Stimulated activated naive CD8-positive, alpha-beta T cell treated with anti-CD3 and anti-CD28 coated beads, Interleukin-15, Interleukin-2, amounts not matched to agents 100 ng/mL and 50 ng/mL, for 24 hours (primary cell): ENCODE data around the gene ZNF529.

Experiments used
- H3K27ac Mint-ChIP-seq: one replicate; pipeline ENCODE4 v1.8.0; 2021; ENCODE audit warnings: mild to moderate bottlenecking, mixed read lengths
- H3K27me3 Mint-ChIP-seq: one replicate; pipeline ENCODE4 v1.8.0; 2021; ENCODE audit warnings: mixed read lengths
- H3K36me3 Mint-ChIP-seq: one replicate; pipeline ENCODE4 v1.8.0; 2021; ENCODE audit warnings: low read depth, mixed read lengths
- H3K4me1 Mint-ChIP-seq: one replicate; pipeline ENCODE4 v1.8.0; 2021; ENCODE audit warnings: low read depth, mixed read lengths
- H3K4me3 Mint-ChIP-seq: one replicate; pipeline ENCODE4 v1.8.0; 2021; ENCODE audit warnings: mild to moderate bottlenecking, mixed read lengths
- H3K9me3 Mint-ChIP-seq: one replicate; pipeline ENCODE4 v1.8.0; 2021; ENCODE audit warnings: mixed read lengths

ZNF529 gene

GRCh38 chr19:36528194-36528920, 44.7 kb downstream of the ZNF529 start, which contains the start of gene ZNF260:
Gene ZNF260 (minus strand): TSS chr19:36528271. CDS start chr19:36515238, 13,033 bp downstream.
- Mint-ChIP-seq H3K27ac (peak within 1 kb of the TSS; percentile 99), H3K27me3 (no peaks in the 10 kb centered on the region), H3K9me3 (peaks cover 35% of the 10 kb centered on the region), H3K4me3 (peak within 1 kb of the TSS; percentile 93), H3K4me1 (peaks cover 32% of the 10 kb centered on the region), H3K36me3 (peaks cover 61% of the 10 kb centered on the region)

- H3K27ac Mint-ChIP-seq = peak overlapping the region; percentile 99
- no peaks in the 10 kb centered on the region for H3K27me3 Mint-ChIP-seq
- peaks cover 35% of the 10 kb centered on the region for H3K9me3 Mint-ChIP-seq
- H3K36me3 Mint-ChIP-seq = peaks cover 62% of the 10 kb centered on the region
- peak overlapping the region; percentile 93 for H3K4me3 Mint-ChIP-seq
- H3K4me1 Mint-ChIP-seq = peaks cover 32% of the 10 kb centered on the region
These were observed 45.3 kb downstream of the ZNF529 start for GRCh38 chr19:36527873-36528193.

GRCh38 chr19:36527341-36527740, 45.8 kb downstream of the ZNF529 start:
- Mint-ChIP-seq H3K27ac (no peak overlapping the region), H3K9me3 (peaks cover 37% of the 10 kb centered on the region)

GRCh38 chr19:36526581-36526980, 46.5 kb downstream of the ZNF529 start:
- peak overlapping the region; percentile 69 for H3K4me3 Mint-ChIP-seq
- peaks cover 32% of the 10 kb centered on the region for H3K4me1 Mint-ChIP-seq
- peaks cover 60% of the 10 kb centered on the region for H3K36me3 Mint-ChIP-seq
- H3K27me3 Mint-ChIP-seq = no peaks in the 10 kb centered on the region
- no peak overlapping the region for H3K27ac Mint-ChIP-seq
- H3K9me3 Mint-ChIP-seq = peaks cover 37% of the 10 kb centered on the region

More at GRCh38 chr19:36527341-36527740, 45.8 kb downstream of the ZNF529 start:
- peaks cover 62% of the 10 kb centered on the region for H3K36me3 Mint-ChIP-seq
- H3K4me1 Mint-ChIP-seq = peaks cover 32% of the 10 kb centered on the region
- H3K4me3 Mint-ChIP-seq = peak overlapping the region; percentile 93
- H3K27me3 Mint-ChIP-seq = no peaks in the 10 kb centered on the region

GRCh38 chr19:36524617-36525016, 48.5 kb downstream of the ZNF529 start:
- Mint-ChIP-seq H3K9me3 (peaks cover 41% of the 10 kb centered on the region), H3K4me3 (no peak overlapping the region), H3K27ac (no peak overlapping the region), H3K36me3 (peaks cover 71% of the 10 kb centered on the region), H3K4me1 (peaks cover 32% of the 10 kb centered on the region), H3K27me3 (no peaks in the 10 kb centered on the region)

- no peaks in the 10 kb centered on the region for H3K4me1 Mint-ChIP-seq
- H3K4me3 Mint-ChIP-seq = no peak overlapping the region
- H3K27me3 Mint-ChIP-seq = no peaks in the 10 kb centered on the region
- H3K27ac Mint-ChIP-seq = no peak overlapping the region
- peaks cover 78% of the 10 kb centered on the region for H3K36me3 Mint-ChIP-seq
- peaks cover 44% of the 10 kb centered on the region for H3K9me3 Mint-ChIP-seq
These were observed 59.0 kb downstream of the ZNF529 start for GRCh38 chr19:36514012-36514612.

GRCh38 chr19:36508325-36508724, 64.8 kb downstream of the ZNF529 start:
- Mint-ChIP-seq H3K27me3 (no peaks in the 10 kb centered on the region), H3K9me3 (peaks cover 8% of the 10 kb centered on the region), H3K36me3 (peaks cover 31% of the 10 kb centered on the region), H3K27ac (no peak overlapping the region), H3K4me3 (no peak overlapping the region), H3K4me1 (no peaks in the 10 kb centered on the region)

- no peak overlapping the region for H3K4me3 Mint-ChIP-seq
- H3K27ac Mint-ChIP-seq = no peak overlapping the region
- peaks cover 20% of the 10 kb centered on the region for H3K36me3 Mint-ChIP-seq
- no peaks in the 10 kb centered on the region for H3K27me3 Mint-ChIP-seq
- H3K9me3 Mint-ChIP-seq = peaks cover 26% of the 10 kb centered on the region
- no peaks in the 10 kb centered on the region for H3K4me1 Mint-ChIP-seq
These were observed 71.1 kb downstream of the ZNF529 start for GRCh38 chr19:36501973-36502372.

GRCh38 chr19:36497001-36497400, 76.1 kb downstream of the ZNF529 start:
- peaks cover 16% of the 10 kb centered on the region for H3K36me3 Mint-ChIP-seq
- no peak overlapping the region for H3K4me3 Mint-ChIP-seq
- H3K4me1 Mint-ChIP-seq = no peaks in the 10 kb centered on the region
- no peaks in the 10 kb centered on the region for H3K27me3 Mint-ChIP-seq
- no peak overlapping the region for H3K27ac Mint-ChIP-seq
- H3K9me3 Mint-ChIP-seq = peaks cover 18% of the 10 kb centered on the region
